H1 (cell line): ENCODE results near the gene MTHFD1. TPM values are rescaled to one million over a fixed set of nuclear protein-coding genes. Genes with fewer than 3 reads are reported as not detected.
A peak's percentile ranks its signal among the peaks of the same experiment; 100 is the strongest.

ENCODE experiments used
- CTCF ChIA-PET: fragments of 300-600 bp; sonication (Branson Sonifier 250); formaldehyde crosslinking; loops from one replicate; lab custom pipeline; 2021; ENCODE audit not compliant: partially characterized antibody; lab: Charles Lee
- POLR2A ChIA-PET: fragments of 300-600 bp; sonication (Branson Sonifier 250); formaldehyde crosslinking; loops from one replicate; lab custom pipeline; 2021; ENCODE audit warnings: inconsistent platforms; ENCODE audit not compliant: partially characterized antibody; lab: Charles Lee
- DNase-seq, 2 experiments: peaks; one replicate each; pipeline versions ENCODE4 v3.0.0 to v3.0.0-alpha.2; 2010 to 2022; ENCODE audit warnings: low spot score in 2 of 2, low read depth in 1 of 2, mixed read lengths in 1 of 2
- FAIRE-seq: peaks from 2 replicates; lab custom pipeline; 2011; peaks lifted over from hg19 to GRCh38; lab: Jason Lieb, UNC
- H2AFZ ChIP-seq: 2 replicates; pipeline ENCODE4 v1.8.1; 2012; ENCODE audit warnings: low read length, inconsistent platforms
- H2AK5ac ChIP-seq: 2 replicates; pipeline ENCODE4 v1.6.1; 2013; ENCODE audit warnings: low read depth, low read length
- H2BK120ac ChIP-seq: replicated peaks from 2 replicates; pipeline ENCODE3; 2013; ENCODE audit warnings: low read depth, low read length, inconsistent platforms
- H2BK12ac ChIP-seq: 2 replicates; pipeline ENCODE4 v1.6.1; 2013; ENCODE audit warnings: low read depth, low read length
- H2BK15ac ChIP-seq: 2 replicates; pipeline ENCODE4 v1.6.1; 2013; ENCODE audit warnings: low read length
- H2BK20ac ChIP-seq: 2 replicates; pipeline ENCODE4 v1.6.1; 2013; ENCODE audit warnings: low read length
- H2BK5ac ChIP-seq: 2 replicates; pipeline ENCODE4 v1.6.1; 2013; ENCODE audit warnings: low read depth, low read length
- H3K14ac ChIP-seq: 2 replicates; pipeline ENCODE4 v1.6.1; 2013; ENCODE audit warnings: inconsistent platforms; ENCODE audit not compliant: insufficient read length
- H3K18ac ChIP-seq: 2 replicates; pipeline ENCODE4 v1.6.1; 2013; ENCODE audit warnings: low read length; ENCODE audit errors: extremely low read depth
- H3K23ac ChIP-seq: 2 replicates; pipeline ENCODE4 v1.6.1; 2013; ENCODE audit warnings: inconsistent platforms; ENCODE audit not compliant: insufficient read length
- H3K23me2 ChIP-seq: 2 replicates; pipeline ENCODE4 v1.6.1; 2013; ENCODE audit warnings: low read depth, low read length
- H3K27ac ChIP-seq: 2 replicates; pipeline ENCODE4 v1.6.1; 2011; ENCODE audit warnings: low read depth, low read length, inconsistent platforms
- H3K27me3 ChIP-seq, 4 experiments: replicated peaks in 1 of 4; 1 replicate in 1 of 4; 2 replicates in 3 of 4; pipeline versions ENCODE4 v1.6.1 to v1.8.1; 2011 to 2013; ENCODE audit warnings: low read length in 3 of 4, mild to moderate bottlenecking in 3 of 4, inconsistent platforms in 2 of 4, mixed read lengths in 2 of 4, moderate library complexity in 1 of 4; ENCODE audit not compliant: control insufficient read depth in 3 of 4, insufficient read depth in 3 of 4; ENCODE audit errors: extremely low read depth in 1 of 4
- H3K36me3 ChIP-seq, 4 experiments: 2 replicates each; pipeline versions ENCODE4 v1.6.1 to v1.8.1; 2011 to 2013; ENCODE audit warnings: mild to moderate bottlenecking in 4 of 4, low read length in 3 of 4, moderate library complexity in 2 of 4, control low read depth in 1 of 4, inconsistent platforms in 1 of 4; ENCODE audit not compliant: insufficient read depth in 4 of 4, control insufficient read depth in 2 of 4
- H3K4ac ChIP-seq: replicated peaks from 2 replicates; pipeline ENCODE3; 2013; ENCODE audit warnings: low read length, low read depth, mixed read lengths, inconsistent platforms; ENCODE audit not compliant: insufficient read length
- H3K4me1 ChIP-seq, 4 experiments: replicated peaks in 1 of 4; 1 replicate in 1 of 4; 2 replicates in 3 of 4; pipeline versions ENCODE4 v1.6.1 to v1.8.1; 2011 to 2013; ENCODE audit warnings: low read length in 3 of 4, inconsistent platforms in 2 of 4, mixed read lengths in 1 of 4; ENCODE audit not compliant: insufficient read depth in 4 of 4, control insufficient read depth in 3 of 4
- H3K4me2 ChIP-seq, 2 experiments: 2 replicates each; pipeline versions ENCODE4 v1.6.1 to v1.8.1; 2011 to 2013; ENCODE audit warnings: low read depth in 2 of 2, low read length in 2 of 2, control low read depth in 1 of 2, inconsistent platforms in 1 of 2, mild to moderate bottlenecking in 1 of 2; ENCODE audit not compliant: insufficient read depth in 1 of 2
- H3K4me3 ChIP-seq, 4 experiments: fragments of 200-600, 300-600 bp in 1 of 4; sonication (generic), shearing (Covaris generic), sonication (Bioruptor Twin) in 1 of 4; 2 replicates each; pipeline versions ENCODE4 v1.5.1 to v1.8.1; 2011 to 2016; ENCODE audit warnings: low read length in 4 of 4, low read depth in 3 of 4, control low read depth in 2 of 4, inconsistent platforms in 2 of 4, mild to moderate bottlenecking in 2 of 4, mixed read lengths in 1 of 4, moderate library complexity in 1 of 4; ENCODE audit not compliant: insufficient read depth in 2 of 4; ENCODE audit errors: extremely low read depth in 1 of 4
- H3K56ac ChIP-seq: replicated peaks from 2 replicates; pipeline ENCODE3; 2013; ENCODE audit warnings: low read depth, mild to moderate bottlenecking, mixed read lengths, low read length, inconsistent platforms; ENCODE audit not compliant: insufficient read length
- H3K79me1 ChIP-seq: 2 replicates; pipeline ENCODE4 v1.6.1; 2013; ENCODE audit warnings: low read depth, low read length, control low read depth
- H3K79me2 ChIP-seq, 2 experiments: 2 replicates each; pipeline versions ENCODE4 v1.6.1 to v1.8.1; 2012 to 2013; ENCODE audit warnings: low read length in 2 of 2, mild to moderate bottlenecking in 2 of 2, inconsistent platforms in 1 of 2; ENCODE audit not compliant: insufficient read depth in 2 of 2, control insufficient read depth in 1 of 2
- H3K9ac ChIP-seq, 4 experiments: replicated peaks in 1 of 4; 1 replicate in 1 of 4; 2 replicates in 3 of 4; pipeline versions ENCODE4 v1.6.1 to v1.8.1; 2011 to 2013; ENCODE audit warnings: low read depth in 3 of 4, low read length in 3 of 4, control low read depth in 2 of 4, mild to moderate bottlenecking in 2 of 4, moderate library complexity in 2 of 4, inconsistent platforms in 1 of 4; ENCODE audit errors: extremely low read depth in 1 of 4
- H3K9me3 ChIP-seq, 2 experiments: 2 replicates each; pipeline versions ENCODE4 v1.6.1 to v1.8.1; 2012 to 2013; ENCODE audit warnings: mild to moderate bottlenecking in 2 of 2, moderate library complexity in 2 of 2, control low read depth in 1 of 2, inconsistent platforms in 1 of 2, low read depth in 1 of 2, low read length in 1 of 2, mixed read lengths in 1 of 2; ENCODE audit not compliant: insufficient read depth in 2 of 2
- H4K20me1 ChIP-seq, 2 experiments: replicated peaks in 1 of 2; 2 replicates each; pipeline versions ENCODE3 to v1.8.1; 2011 to 2013; ENCODE audit warnings: inconsistent platforms in 2 of 2, low read length in 2 of 2, mild to moderate bottlenecking in 1 of 2; ENCODE audit not compliant: insufficient read depth in 2 of 2, control insufficient read depth in 1 of 2
- H4K5ac ChIP-seq: 2 replicates; pipeline ENCODE4 v1.6.1; 2013; ENCODE audit warnings: low read length, low read depth, mixed read lengths, inconsistent platforms; ENCODE audit not compliant: insufficient read length
- H4K8ac ChIP-seq: 2 replicates; pipeline ENCODE4 v1.8.0; 2013; ENCODE audit warnings: mild to moderate bottlenecking, moderate library complexity, low read length, inconsistent platforms; ENCODE audit not compliant: insufficient read depth; ENCODE audit errors: extremely low read depth
- H4K91ac ChIP-seq: replicated peaks from 2 replicates; pipeline ENCODE3; 2013; ENCODE audit warnings: low read length, mixed read lengths, inconsistent platforms; ENCODE audit not compliant: insufficient read length
- CBX5 ChIP-seq: fragments of 300-800, 300-1000 bp; sonication (generic); IDR thresholded peaks from 2 replicates; pipeline ENCODE4 v1.7.1; 2016; ENCODE audit warnings: antibody characterized with exemption, low read length, low read depth
- EGR1 ChIP-seq: IDR thresholded peaks from 2 replicates; pipeline ENCODE4 v1.6.1; 2011; ENCODE audit warnings: low read depth, low read length, borderline replicate concordance
- HDAC2 ChIP-seq, 2 experiments: fragments of 300-600 bp in 1 of 2; sonication (generic) in 1 of 2; IDR thresholded peaks; 2 replicates each; pipeline ENCODE4 v1.6.1; 2011 to 2012; ENCODE audit warnings: low read depth in 2 of 2, low read length in 2 of 2, mild to moderate bottlenecking in 2 of 2, moderate library complexity in 2 of 2, borderline replicate concordance in 1 of 2, inconsistent platforms in 1 of 2
- HDAC6 ChIP-seq: IDR thresholded peaks from one replicate; pipeline ENCODE4 v1.7.1; 2012; ENCODE audit warnings: low read depth, mild to moderate bottlenecking, inconsistent platforms, low read length, moderate library complexity
- KDM4A ChIP-seq: IDR thresholded peaks from one replicate; pipeline ENCODE4 v1.7.1; 2012; ENCODE audit warnings: low read depth, mild to moderate bottlenecking, moderate library complexity, low read length, inconsistent platforms; ENCODE audit not compliant: severe bottlenecking
- MAFK ChIP-seq: IDR thresholded peaks from 2 replicates; pipeline ENCODE4 v1.6.1; 2012; ENCODE audit warnings: low read depth, mild to moderate bottlenecking, improper control_type of control experiment, low read length
- POLR2AphosphoS5 ChIP-seq: IDR thresholded peaks from 2 replicates; pipeline ENCODE4 v1.6.1; 2011; ENCODE audit warnings: low read depth, low read length
- RAD21 ChIP-seq, 2 experiments: IDR thresholded peaks in 1 of 2; conservative IDR thresholded peaks in 1 of 2; 2 replicates each; pipeline ENCODE4 v1.6.1; 2011; ENCODE audit warnings: low read depth in 2 of 2, low read length in 2 of 2, improper control_type of control experiment in 1 of 2, inconsistent platforms in 1 of 2, mild to moderate bottlenecking in 1 of 2, moderate library complexity in 1 of 2
- RBBP5 ChIP-seq: IDR thresholded peaks from 2 replicates; pipeline ENCODE4 v1.7.1; 2012; ENCODE audit warnings: low read depth, mild to moderate bottlenecking, inconsistent platforms, low read length, moderate library complexity, borderline replicate concordance
- SP4 ChIP-seq: IDR thresholded peaks from 2 replicates; pipeline ENCODE4 v1.6.1; 2012; ENCODE audit warnings: low read length, inconsistent platforms
- YY1 ChIP-seq: IDR thresholded peaks from 2 replicates; pipeline ENCODE4 v1.6.1; 2011; ENCODE audit warnings: low read depth, mild to moderate bottlenecking, low read length
- ZNF274 ChIP-seq: IDR thresholded peaks from 2 replicates; pipeline ENCODE4 v1.7.0; 2012; ENCODE audit warnings: low read length, borderline replicate concordance; ENCODE audit errors: extremely low read depth
- WGBS, 2 experiments: shearing (Covaris generic) in 1 of 2; methylation state at CpG; one replicate each; pipeline versions ENCODE4 v1.1.6 to v1.1.7; 2013 to 2015; ENCODE audit warnings: low lambda C conversion rate in 2 of 2, mixed read lengths in 2 of 2, inconsistent platforms in 1 of 2, low coverage in 1 of 2, missing lambda C conversion rate in 1 of 2; ENCODE audit not compliant: insufficient replicate concordance in 2 of 2, insufficient coverage in 1 of 2, insufficient read length in 1 of 2; ENCODE audit errors: extremely low coverage in 1 of 2, missing lambda C conversion rate in 1 of 2; 5-methylcytosine and 5-hydroxymethylcytosine counted together
- polyA plus RNA-seq, 7 experiments: library from polyadenylated mRNA; depleted of rRNA in 3 of 7; stranded (reverse) in 5 of 7; unstranded in 2 of 7; fragments of >200 nt in 5 of 7; fragments of 200-250 nt in 2 of 7; gene quantifications; 1 replicate in 5 of 7; 2 replicates in 1 of 7; 4 replicates in 1 of 7; pipeline versions ENCODE4 v1.2.1 to v1.2.3, GENCODE V29; 2011 to 2013; ENCODE audit warnings: missing spikeins in 2 of 7, mixed read lengths in 2 of 7
- total RNA-seq: library from RNA; stranded (reverse); fragmentation: NEBNext Ultra II Directional; extraction: Animal tissue kit (Norgen Biotek cat#: 25700); gene quantifications from 2 replicates; pipeline ENCODE4 v1.2.1, GENCODE V29; 2021

Gene MTHFD1
- total and polyA plus RNA-seq, 2 of the 8 experiments (the other 6 are each of a cell fraction or from before 2014, with no cell fraction given) = 79.7 to 332 TPM

GRCh38 chr14:64507376-64508156 is 119.4 kb downstream of the MTHFD1 start:
- H2AFZ ChIP-seq = no peak overlapping the region
- no peak overlapping the region for H3K23ac ChIP-seq
- no peak overlapping the region for H2BK5ac ChIP-seq
- H3K27me3 ChIP-seq = no peaks in the 10 kb centered on the region
- no peak overlapping the region for H3K56ac ChIP-seq
- H2BK120ac ChIP-seq = no peak overlapping the region
- H4K8ac ChIP-seq = no peak overlapping the region
- WGBS, 2 experiments = 89% methylated on average over 4 of the region's 4 CpGs; no CpG with 5 or more reads in 1 of the 2 experiments
- H3K4me1 ChIP-seq = peaks cover under 1 to 9% (median 9%) of the 10 kb centered on the region in 4 experiments; a peak in 5 of 7 replicates
- H2BK12ac ChIP-seq = no peak overlapping the region
- peaks cover 3 to 7% of the 10 kb centered on the region in 2 experiments for H4K20me1 ChIP-seq
- H2AK5ac ChIP-seq = no peak overlapping the region
- no peak overlapping the region for H3K14ac ChIP-seq
- peak overlapping the region in 1 of 2 experiments; percentile 9; a peak in 1 of 4 replicates for H3K4me2 ChIP-seq
- H4K5ac ChIP-seq = no peak overlapping the region
- POLR2A ChIA-PET = interaction anchor here (0.8 kb wide), 1 partner anchor 15 kb away, joined by 3 read pairs; no protein-coding TSS in a partner anchor
- no peaks in the 10 kb centered on the region for H3K9me3 ChIP-seq
- DNase-seq = no peak
- H3K36me3 ChIP-seq = no peaks in the 10 kb centered on the region
- CTCF ChIA-PET = interaction anchor here (0.6 to 1.5 kb wide), 4 partner anchors 29 to 511 kb away, joined by 3 to 5 read pairs (median 4); no protein-coding TSS in a partner anchor
- H4K91ac ChIP-seq = no peak overlapping the region
- H3K23me2 ChIP-seq = peaks cover 18% of the 10 kb centered on the region
- no peak overlapping the region for H3K4ac ChIP-seq
- peaks cover 12 to 75% of the 10 kb centered on the region in 2 experiments for H3K79me2 ChIP-seq
- H3K18ac ChIP-seq = no peak overlapping the region
- H3K9ac ChIP-seq = no peak overlapping the region
- H3K27ac ChIP-seq = no peak overlapping the region
- H2BK20ac ChIP-seq = no peak overlapping the region
- H2BK15ac ChIP-seq = no peak overlapping the region
- H3K4me3 ChIP-seq = 0 out of 8 replicates have a peak overlapping the region, but pooled peaks of 1 of the 4 experiments have one; percentile 0
- no peak for FAIRE-seq
- H3K79me1 ChIP-seq = peaks cover 6% of the 10 kb centered on the region; the same call in 1 of the 2 replicates
- TF ChIP-seq HDAC6 (no peak), MAFK (no peak), CBX5 (no peak), POLR2AphosphoS5 (no peak; the same call in 1 of the 2 replicates), YY1 (no peak), RBBP5 (no peak), ZNF274 (no peak), SP4 (no peak), RAD21 (IDR thresholded peaks at IDR 0.05 in 1 of 2, conservative IDR thresholded peaks at IDR 0.05 in 1 of 2; ENCODE audit: low read depth in 2 of 2, low read length in 2 of 2) (no peak), KDM4A (no peak), EGR1 (no peak), HDAC2 (IDR thresholded peaks at IDR 0.05; ENCODE audit: borderline replicate concordance in 1 of 2, low read depth in 2 of 2, low read length in 2 of 2) (no peak)
